GM21447 (cell line): Measurements from ENCODE around the gene OTOP2.

Experiments
- ATAC-seq: cut with Tn5 transposase; IDR thresholded peaks from one replicate; pipeline ENCODE4 v1.9.1; 2021; ENCODE audit not compliant: unreplicated experiment

Gene OTOP2

DNA sequence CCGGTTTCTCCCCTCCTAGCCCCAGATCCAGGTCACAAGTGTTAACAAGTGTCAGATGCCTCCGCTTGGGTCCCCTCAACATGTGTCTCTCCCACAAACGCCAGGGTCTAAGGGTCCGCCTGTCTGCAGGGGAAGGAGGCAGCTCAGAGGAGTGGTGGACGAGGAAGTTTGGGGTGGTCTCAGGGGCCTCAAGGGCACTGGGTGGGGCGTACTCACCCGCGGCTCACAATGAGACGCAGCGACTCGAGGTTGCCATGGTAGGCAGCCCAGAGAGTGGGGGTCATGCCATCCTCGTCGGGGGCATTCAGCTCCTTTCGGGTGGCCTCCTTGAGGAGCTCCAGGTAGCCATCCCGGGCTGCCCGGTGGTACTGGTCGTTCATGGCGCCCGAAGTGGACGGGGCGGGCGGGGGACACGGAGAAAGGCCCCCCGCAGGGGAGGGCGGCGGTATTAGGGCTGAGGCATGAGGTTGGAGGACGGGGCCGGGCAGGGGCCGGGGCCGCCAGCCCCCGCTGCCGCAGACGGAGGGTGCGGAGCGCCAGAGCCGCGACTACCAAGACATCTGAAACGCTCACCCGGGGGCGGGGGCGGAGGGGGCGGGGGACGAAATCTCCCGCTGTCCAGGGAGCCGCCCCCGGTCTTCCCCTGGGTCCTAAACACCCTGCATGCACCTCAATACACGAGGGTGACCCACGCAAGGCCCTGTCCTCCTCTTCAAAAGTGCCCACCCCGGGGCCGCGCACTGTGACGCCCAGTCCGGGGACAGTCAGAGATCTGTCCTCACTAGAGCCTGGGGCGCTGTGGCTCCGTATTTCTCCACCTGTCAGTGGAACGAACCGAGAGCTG, 1.2 kb upstream of the OTOP2 start, which contains the start of gene USH1G:
Gene USH1G, minus strand, starts transcription at position 562 of the 844 bp plus-strand sequence. Its CDS starts 182 bp downstream, at position 380.
- no peak for ATAC-seq

DNA sequence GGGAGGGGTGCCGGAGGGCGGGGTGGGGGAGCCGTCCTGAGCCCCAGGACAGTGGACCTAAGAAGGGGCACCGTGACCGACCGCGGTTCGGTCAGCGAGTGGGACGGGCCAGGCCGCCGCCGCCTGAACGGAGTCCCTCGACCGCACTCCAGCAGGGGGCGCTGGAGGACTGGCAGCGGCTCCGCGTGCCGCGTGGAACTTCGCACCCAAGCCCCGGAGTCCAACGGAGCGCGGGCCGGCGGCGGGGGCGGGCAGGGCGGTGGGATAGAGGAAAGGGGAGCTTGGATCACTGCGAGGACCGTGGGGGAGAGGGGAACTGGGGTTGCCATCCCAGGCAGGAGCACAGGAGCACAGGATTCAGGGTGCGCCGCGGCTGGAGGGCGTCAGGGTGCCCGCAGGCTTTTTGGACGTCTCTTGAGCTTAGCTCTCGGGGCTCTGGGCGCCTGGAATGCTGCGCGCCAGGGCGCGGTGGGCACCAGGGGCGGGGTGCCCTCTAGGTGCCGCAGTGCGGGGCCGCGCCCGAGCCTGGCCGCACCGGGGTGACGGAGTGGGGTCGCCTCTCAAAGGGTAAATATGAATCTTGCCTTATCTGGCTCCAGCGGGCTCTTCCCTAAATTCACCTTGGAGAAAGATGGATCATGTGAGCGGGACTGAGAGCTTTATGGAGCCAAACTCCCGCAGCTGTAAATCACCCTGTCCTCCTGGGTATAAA, 379 bp upstream of the OTOP2 start:
- ATAC-seq, result no peak

DNA sequence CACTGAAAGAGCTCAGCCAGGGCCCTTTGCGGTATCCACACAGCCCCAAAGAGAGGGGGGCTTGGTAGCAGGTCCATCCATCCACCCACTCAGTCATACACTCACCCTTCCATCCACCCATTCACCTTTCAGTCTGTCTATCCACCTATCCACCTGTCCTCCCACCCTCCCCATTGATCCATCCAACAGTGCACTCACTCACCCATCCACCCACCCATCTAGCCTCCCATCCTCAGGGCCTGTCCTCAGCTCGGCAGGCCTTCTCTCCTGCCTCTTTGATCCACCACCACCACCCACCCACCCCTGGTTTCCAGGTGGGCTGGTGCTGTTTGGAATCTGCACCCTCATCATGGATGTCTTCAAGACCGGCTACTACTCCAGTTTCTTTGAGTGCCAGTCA, 1.2 kb downstream of the OTOP2 start:
- ATAC-seq, result no peak

DNA sequence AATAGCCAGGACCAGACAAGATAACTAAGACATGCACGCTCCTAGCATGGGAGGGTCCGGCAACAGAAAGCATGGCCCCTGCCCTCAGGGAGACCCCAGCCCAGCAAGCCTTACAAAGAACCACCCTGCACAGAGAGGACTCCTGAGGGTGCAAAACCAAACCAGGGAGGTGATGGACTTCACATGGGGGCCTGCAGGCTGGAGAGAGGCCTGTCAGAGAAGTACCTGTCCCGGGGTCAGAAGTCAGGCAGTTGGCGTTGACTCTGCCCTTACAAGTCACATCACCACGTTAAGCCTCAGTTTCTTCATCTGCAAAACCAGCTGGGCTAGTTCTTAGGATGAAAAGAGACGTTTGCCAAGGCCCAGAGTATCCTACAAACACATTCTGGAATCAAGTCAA, 4.7 kb downstream of the OTOP2 start:
- no peak for ATAC-seq

DNA sequence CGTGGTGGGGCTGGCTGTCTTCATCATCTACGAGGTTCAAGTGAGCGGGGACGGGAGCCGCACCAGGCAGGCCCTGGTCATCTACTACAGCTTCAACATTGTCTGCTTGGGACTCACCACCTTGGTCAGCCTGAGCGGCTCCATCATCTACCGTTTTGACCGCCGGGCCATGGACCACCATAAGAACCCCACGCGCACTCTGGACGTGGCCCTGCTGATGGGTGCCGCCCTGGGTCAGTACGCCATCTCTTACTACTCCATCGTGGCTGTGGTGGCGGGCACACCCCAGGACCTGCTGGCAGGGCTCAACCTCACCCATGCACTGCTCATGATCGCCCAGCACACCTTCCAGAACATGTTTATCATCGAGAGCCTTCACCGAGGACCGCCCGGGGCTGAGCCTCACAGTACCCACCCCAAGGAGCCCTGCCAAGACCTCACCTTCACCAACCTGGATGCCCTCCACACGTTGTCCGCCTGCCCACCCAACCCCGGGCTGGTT, 6.5 kb downstream of the OTOP2 start:
- ATAC-seq, result no peak

DNA sequence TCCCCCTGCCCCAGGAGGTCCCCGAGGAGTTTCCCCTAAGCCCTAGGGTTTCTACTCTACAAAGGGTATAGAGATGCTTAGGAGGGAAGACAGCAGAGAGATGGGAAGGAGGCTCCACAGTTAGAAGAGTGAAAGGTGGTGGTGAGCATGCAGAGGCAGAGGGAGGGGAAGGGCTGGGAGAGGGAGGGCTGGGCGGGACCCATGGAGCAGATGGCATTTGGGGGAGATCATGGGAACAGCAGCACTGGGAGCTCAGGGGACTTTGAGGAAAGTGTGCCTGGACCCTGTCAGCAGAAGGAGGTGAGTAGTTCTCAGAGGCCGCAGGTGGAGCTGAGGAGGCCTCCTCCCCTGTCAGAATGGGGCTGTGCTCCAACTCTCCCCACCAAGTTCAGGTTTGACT, 11.0 kb downstream of the OTOP2 start:
- ATAC-seq, result no peak

DNA sequence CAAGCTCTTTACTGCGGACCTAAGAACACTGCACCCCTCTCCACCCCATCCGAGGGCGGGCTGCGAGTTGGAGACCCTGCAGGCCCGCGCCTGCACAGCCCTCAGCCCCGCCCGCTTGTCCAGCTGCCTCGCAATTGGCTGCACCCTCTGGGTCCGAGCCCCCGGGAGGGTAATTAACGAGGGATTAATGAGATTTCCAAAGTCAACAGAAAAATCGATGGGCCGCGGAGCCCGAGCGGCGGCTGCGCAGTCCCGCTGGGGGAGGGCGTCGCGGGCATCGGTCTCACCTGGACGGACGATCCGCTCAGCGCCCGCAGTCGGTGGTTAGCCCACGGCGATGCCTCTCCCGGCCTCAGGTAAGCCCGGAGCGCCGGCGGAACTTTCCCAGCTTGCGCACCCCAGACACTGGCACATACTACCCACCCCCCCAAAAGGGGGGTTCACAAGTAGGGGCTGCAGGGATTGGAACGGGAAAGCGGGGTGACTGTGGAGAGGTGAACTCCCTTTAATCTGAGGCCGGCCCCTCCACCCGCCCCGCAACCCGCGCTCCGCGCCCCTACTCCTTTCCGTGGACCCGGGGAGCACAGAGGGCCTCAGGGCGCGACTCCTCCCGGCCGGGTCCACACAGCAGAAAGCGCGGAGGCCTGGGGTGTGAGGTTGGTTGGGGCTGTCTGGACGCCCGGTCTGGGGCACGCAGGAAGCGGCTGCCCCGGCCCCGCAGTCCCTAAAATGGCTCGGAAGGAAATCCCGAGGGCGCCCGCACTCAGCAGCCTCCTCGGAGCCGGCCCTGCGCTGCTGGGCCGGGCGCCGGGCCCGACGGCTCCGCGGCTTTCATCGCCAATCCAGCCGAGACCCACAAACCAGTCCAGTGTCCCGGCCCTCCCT, 11.8 kb downstream of the OTOP2 start, which contains the start of gene OTOP3:
Gene OTOP3, plus strand, starts transcription at position 314 of the 885 bp plus-strand sequence. Its CDS starts 24 bp downstream, at position 338.
- ATAC-seq, result no peak

DNA sequence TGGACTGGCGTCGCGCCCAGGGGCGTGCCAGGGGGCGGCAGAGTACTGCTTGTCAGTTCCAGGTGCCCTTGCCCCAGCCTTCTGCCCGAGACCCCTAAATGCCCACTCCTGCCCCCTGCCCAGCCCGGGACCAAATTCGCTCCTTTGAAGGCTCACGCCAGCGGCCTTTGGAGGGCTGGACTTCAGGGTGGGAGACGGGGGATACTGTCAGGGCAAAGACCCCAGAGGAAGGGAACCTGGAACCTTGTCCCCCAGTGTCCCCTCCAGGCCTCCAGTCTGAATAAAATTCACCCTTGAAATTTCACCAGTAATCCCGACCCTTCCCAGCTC, 12.4 kb downstream of the OTOP2 start:
- ATAC-seq, result no peak

DNA sequence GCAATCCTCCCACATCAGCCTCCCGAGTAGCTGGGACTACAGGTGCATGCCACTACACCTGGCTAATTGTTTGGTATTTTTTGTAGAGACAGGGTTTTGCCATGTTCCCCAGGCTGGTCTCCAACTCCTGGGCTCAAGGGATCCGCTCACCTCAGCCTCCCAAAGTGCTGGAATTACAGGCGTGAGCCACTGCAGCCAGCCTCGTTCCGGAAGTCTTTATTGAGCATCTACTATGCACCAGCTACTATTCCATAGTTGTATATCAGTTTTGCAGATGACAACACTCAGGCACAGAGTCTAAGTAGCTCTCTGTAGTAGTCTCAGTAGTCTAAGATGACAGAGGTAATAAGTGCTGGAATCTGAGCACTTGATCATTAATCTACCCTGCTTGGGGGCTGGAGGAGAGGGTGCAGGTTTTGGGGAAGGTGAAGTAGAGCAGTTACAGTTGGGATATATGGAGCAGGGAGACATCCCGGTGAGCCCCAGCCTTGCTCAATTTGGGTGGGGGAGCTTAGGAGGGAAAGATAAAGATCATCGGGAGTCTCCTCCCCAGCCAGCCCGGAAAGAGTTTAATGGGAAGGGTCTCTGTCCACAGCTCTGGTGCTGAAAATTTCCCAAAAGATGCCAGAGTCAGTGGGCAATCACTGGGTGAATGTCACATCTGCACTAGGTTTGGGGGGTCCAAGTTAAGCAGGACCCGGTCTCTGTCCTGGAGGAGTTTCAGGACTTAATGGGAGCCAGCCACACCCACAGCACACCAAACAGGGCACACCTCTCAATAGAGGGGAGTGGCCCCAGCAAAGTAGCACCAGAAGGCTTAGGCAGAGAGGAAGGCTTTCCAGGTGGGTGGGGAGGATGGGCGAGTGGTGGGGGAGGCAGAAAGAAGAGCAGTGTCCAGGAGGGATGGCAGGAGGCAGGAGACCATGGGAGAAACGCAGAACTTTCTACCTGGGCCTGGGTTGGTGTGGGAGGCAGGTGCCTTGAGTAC, 13.3 kb downstream of the OTOP2 start:
- no peak for ATAC-seq

DNA sequence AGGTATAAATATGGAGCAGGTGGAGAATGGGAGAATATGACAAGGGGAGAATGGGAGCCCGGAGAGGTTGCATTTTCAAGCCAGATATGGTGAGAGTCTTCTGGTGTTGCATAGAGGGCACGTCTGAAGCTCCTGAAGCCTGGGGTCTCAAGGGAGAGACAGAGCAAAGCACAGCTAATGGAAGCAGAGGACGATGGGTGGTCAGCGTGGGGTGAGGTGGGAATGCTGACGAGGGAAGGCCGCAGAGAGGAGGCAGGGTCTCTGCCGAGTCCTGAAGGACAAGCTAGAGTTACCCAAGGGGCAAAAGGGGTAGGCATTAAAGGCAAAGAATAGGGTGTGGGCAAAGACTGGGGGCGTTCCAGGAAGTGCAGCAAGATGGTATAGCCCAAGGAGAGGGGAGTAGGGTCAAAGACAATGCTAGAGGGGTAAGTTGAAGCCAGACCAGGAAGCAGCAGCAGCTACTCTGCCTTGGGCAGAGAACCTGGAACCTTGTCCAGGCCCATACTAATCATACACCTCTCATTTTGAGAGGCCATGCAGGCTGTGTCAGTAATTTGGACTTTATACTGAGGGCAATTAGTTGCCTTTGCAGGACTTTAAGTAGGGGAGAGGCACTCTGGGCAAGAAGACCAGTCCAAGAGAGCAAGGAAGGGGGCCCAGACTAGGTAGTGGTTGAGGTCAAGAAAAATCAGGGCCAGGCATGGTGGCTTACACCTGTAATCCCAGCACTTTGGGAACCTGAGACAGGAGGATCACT, 14.3 kb downstream of the OTOP2 start:
- ATAC-seq, result no peak

DNA sequence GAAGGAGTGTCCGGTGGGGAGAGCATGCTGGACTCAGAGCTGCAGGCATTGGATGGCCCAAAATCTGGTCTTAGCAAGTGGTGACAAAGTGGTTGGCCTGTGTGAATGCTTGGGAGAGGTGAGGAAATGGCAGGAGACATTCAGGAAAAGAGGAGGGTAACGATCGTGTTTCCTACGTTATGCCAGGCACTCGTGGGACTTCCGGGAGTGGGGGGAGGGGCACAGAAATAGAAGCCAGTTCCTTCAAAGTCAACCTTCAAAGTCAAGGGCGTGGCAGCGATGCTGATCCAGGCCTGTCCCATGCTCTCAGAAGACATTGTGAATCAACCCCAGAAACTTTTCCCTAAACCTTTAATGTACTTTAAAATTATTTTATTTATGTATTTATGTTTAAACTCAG, 15.5 kb downstream of the OTOP2 start:
- ATAC-seq, result no peak

DNA sequence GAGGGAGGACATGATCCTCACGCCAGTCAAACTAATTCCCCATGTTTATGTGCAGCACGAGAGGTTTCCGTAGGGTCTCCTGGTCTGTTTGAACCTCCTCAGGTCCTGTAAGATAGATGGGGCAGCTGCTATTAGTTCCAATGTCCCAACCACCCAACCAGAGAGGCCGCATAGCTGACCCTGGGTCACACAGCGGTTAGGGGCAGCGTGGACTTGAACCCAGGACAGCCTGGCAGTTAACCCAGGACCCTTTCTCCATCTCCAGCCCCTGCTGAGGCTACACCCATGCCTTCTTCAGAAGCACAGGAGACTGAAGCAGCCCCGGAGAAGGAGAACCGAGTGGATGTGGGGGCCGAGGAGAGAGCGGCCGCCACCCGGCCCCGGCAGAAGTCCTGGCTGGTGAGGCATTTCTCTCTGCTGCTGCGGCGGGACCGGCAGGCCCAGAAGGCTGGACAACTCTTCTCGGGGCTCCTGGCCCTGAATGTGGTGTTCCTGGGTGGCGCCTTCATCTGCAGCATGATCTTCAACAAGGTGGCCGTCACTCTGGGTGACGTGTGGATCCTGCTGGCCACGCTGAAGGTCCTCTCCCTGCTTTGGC, 17.2 kb downstream of the OTOP2 start:
- ATAC-seq, result no peak

DNA sequence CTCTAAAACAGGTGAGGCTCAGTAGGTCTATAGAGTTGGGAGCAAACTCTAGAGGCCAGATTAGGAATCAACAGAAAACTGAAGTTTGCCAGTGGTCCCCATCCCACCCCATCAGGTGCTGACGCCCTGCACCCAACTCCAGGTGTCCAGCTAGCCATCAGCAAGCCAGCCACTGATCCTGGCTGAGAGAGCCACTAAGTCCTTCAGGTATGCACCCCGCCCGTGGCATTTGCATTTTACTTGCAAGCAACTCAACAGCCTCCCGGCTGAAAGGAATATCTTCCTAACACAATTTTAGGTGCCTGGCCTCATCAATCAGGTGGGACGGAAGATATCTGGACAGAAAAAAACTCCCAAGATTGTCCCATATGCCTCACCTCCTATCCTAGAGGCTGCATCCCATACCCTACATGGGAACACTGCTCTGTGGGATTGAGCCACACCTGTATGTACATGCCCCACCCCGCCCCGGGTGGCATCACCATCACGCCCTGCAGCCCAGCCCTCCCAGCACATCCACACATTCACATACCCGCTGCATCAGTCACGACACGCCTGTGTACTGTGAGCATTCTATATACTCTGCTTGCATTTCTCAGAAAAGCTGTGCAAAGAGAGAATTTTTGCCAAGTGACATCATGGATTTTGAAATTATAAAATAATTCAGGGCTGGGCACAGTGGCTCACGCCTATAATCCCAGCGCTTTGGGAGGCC, 19.9 kb downstream of the OTOP2 start:
- no peak for ATAC-seq

DNA sequence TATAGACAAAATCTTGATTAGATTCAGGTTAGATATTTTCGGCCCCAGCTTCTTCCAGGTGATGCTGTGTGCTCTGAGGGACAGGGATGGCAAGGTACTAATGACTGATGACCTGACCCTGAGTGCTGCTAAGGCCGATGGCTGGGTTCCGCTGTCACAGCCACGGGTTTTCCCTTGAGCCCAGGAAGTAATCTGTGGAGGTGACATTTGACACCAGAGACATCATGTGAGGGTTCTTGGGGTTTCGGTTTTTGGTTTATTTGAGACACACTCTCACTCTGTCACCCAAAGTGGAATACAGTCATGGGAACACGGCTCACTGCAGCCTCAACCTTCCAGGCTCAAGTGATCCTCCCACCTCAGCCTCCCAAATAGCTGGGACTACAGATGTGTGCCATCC, 21.5 kb downstream of the OTOP2 start:
- ATAC-seq, result no peak

DNA sequence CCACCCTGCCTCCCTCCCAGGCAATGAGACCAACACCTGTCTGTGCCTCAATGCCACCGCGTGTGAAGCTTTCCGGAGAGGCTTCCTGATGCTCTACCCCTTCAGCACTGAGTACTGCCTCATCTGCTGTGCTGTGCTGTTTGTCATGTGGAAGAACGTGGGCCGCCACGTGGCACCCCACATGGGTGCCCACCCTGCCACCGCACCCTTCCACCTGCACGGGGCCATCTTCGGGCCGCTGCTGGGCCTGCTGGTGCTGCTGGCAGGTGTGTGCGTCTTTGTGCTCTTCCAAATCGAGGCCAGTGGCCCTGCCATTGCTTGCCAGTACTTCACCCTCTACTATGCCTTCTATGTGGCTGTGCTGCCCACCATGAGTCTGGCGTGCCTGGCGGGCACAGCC, 22.6 kb downstream of the OTOP2 start:
- no peak for ATAC-seq

DNA sequence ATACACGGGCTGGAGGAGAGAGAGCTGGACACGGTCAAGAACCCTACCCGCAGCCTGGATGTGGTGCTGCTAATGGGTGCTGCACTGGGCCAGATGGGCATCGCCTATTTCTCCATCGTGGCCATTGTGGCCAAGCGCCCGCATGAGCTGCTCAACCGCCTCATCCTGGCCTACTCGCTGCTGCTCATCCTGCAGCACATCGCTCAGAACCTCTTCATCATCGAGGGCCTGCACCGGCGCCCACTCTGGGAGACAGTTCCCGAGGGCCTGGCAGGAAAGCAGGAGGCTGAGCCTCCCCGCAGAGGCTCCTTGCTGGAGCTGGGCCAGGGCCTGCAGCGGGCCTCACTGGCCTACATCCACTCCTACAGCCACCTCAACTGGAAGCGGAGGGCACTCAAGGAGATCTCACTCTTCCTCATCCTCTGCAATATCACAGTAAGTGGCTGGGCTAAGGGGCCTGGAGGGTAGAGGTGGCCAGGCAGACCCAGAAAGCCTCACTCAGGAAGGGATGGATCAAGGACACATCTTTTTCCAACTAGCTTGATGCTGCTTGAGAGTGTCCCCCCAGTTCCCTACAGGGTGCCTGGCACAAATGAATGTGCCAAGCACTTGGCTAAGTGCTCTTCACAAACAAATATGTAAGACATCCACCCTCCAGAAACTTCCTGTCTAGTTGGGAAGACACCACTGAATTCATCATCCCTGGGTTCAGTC, 23.1 kb downstream of the OTOP2 start:
- ATAC-seq, result no peak

DNA sequence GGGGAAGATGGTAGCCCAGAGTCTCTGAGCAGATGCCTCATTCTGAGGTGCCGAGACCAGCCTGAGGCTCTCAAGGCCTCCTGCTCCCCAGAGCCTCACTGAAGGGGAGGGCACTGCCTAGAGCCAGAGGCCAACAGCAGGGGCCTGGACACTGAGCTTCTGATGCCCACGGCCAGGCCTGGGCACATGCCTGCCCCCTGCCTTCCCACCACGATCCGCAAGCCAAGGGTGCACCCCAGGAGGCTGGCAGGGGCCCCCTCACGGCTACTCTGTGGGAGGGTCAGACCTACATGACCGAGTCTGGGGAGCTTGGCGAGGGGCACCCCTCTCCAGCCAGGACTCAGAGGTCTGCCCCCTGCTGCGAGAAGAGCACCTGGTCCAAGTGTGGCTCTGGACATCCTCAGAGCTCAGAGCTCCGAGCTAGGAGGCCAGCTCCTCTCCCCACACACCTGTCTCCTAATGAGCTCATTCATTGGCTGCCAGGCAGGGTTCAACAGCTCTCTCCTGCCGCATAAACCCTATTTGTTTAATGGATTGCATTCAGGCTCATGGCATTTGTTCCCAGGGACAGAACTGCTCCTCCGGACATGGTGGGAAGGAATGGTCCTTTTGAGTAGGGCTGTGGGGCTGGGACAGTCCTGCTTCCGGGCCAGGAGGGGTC, 25.5 kb downstream of the OTOP2 start:
- no peak for ATAC-seq
